HG03060 (cell line): ENCODE results near the gene HPRT1.

Experiments
- ATAC-seq: cut with Tn5 transposase; IDR thresholded peaks from one replicate; pipeline ENCODE4 v1.9.1; 2021; ENCODE audit warnings: low read depth, moderate number of reproducible peaks; ENCODE audit not compliant: unreplicated experiment

Gene HPRT1

DNA sequence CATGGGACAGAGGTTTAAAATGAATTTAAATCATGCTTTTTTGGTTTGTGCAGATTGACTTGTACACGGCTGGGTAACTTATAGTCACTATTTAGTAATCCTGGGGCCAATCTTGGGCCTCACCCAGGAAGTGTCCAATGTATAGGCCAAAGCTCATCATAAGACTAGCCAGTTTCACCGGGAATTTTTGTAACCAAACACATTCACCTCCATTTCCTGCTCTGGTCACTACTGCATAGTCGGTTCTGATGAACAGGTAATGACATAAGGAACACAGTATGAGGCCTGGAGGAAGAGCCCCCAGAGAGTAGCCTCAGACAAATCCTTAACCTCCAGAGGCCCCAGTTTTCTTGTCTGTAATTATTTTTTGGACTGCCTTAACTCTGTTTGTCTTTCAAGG lies 81.9 kb downstream of the HPRT1 start:
- no peak for ATAC-seq

DNA sequence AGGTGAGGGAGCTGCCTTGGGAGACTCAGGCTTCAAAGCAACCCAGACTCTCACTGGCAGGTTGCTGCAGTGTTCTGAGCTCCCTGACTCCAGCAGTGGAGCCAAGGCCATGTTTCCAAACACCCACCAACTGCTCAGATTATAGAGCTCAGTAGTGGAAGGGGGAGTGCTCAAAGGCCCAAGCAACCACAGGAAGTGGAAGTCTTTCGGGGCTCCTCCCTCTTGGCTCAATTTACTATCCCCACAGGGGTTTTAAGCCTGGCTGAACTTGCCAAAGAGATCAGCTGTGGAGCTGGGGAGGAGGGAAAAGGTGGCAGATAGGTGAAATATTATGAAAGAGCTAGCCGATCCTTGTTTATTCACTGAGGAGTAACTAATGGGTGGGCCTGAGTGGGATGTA lies 82.5 kb downstream of the HPRT1 start:
- no peak for ATAC-seq

DNA sequence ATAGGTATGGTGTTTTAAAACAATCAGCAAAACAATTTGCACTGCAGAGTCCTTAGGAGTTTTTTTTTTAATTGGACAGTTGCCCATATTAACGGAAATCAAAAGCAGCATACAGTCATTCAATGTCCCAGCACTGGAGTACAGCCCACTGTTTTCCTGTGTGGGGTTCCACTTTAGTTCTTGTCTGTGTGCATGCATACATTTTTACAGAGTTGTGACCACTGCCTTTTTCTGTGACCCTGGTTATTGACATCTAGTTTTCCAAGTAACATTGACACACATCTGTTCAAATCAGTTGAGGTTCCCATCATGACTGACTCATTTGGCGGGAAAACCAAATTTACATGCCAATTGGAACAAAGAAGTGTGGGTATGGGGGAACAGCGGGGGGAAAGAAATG lies 83.3 kb downstream of the HPRT1 start:
- no peak for ATAC-seq

- ATAC-seq = no peak
Observed at GRCh38 chrX:134544135-134544512, 84.2 kb downstream of the HPRT1 start.

DNA sequence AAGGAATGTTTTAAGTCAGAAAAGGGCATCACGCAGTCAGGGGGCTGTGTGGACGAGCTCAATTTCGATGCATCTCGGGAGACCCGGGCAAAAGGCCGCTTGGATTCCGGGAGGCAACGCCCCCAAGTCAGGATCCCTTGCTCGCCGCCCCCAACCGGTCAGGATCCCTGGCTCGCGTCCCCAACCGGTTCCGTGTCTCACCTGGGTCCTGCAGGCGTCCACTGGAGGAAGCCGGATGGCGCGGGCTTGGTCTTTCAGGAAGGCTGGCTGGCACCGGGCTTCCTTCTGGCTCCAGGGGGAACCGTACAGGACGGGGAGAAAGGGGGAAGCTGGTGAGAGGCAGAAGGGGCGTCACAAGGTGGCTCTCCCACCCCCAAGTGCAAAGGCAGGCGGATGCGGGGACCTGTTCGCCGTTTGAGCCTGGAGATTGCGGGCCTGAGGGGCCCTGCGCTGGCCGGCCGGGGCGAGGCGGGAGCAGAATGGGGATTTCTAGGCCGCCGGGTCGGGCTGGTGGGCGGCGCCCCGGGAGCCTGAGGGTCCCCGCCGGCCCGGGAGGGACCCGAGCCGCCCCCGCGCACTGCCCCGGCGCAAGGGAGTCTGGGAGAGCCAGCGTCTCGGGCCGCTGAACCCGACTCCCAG lies 84.7 kb downstream of the HPRT1 start:
- ATAC-seq = no peak

GRCh38 chrX:134545510-134545909 lies 85.5 kb downstream of the HPRT1 start:
- ATAC-seq = no peak

GRCh38 chrX:134546187-134546586 lies 86.2 kb downstream of the HPRT1 start:
- ATAC-seq = no peak

DNA sequence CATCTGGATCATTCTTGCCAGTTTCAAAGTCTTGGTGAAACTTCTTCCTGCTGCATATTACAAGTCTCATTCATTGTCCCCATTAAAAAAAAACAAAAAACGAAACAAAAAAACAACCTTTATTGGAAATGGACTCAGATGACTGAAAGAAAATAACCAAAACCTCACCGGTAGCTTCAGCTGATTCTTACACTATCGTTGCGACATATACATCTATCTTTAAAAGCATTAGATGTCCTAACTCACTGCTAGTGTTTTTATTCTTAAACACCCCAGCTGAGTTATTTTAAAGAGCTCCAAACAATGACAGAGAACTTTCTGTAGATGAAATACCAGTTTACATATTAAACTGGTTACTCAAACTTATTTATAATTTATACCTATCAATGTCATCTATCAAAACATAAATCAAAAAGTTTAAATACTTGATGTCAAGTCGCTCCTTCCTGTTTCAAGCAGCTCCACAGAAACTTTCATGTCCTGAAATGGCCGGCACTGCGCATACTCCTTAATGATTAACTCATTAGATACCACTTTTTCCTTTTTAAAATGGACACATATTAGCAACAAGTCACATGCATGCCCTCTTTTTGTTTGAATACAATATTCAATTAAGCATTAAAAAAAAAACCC lies 87.2 kb downstream of the HPRT1 start:
- no peak for ATAC-seq

DNA sequence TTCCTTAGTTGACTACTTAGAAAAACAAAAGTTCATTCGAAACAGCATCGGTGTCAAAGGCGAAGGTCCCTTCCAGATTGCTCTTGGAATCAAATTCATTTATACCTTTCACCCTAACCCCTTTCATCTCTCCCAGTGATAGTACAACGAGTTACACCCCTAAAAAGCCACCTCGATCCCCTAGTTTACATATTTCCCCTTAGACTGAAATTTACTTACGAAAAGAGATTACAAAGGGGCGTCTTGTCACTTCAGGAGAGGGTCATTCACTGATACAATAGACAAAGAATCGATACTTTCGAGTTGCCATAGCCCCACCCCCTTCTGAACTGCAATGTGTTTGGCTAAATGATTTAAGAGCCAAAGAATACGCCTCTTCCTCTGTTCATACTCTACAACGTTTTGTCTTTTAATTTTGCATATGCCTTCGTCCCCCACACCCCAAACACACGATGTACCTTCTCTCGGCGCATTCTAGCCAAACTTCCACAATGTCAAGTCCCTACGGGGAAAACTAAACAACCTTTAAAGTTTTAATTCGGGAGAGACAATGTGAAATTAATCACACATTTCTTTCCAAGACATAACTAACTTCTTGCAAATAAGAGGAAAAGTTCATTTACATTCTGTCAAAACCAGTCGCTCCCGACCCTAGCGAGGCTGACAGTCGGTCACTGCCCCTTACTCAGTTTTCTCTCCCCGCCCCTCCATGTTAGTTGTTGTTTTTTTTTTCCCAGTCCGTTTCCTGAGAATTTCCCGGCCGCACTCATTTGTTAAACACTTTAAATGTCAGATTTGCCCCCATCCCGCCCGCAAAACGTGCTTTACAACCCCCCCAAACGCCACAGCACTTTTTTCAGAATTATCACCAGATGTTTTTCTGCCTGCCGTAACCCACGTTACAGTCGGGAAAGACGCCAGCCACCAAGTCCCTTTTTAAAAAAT lies 88.6 kb downstream of the HPRT1 start:
- ATAC-seq = no peak
